Measurements from ENCODE around the gene OTULIN.

DNA sequence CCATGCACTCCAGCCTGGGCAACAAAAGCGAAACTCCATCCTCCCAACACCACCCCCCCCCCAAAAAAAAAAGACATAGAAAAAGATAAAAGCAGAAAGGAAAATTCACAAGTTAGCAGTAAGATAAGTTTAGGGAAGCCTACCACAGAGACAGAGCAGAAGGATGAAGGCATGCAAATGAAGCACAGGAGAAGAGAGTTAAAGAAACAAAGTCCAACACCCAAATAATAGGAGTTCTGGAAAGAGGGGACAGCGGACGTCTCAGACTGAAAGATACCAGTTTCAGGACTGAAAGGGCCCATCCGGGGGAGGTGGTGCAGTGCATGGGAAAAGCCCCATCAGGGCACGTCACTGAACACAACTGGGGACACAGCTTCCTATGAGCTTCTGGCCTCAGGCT, 54.3 kb downstream of the OTULIN start:
- TF ChIP-seq FOXM1 (IDR thresholded peaks at IDR 0.05; ENCODE audit: borderline replicate concordance) (no peak), SUZ12 (IDR thresholded peaks at IDR 0.05) (no peak), ZNF384 (IDR thresholded peaks at IDR 0.05) (no peak), FOXK2 (IDR thresholded peaks at IDR 0.05) (no peak)
